NT2/D1 (cell line): ENCODE results near the gene BACH2.

Source experiments
- SUZ12 ChIP-seq: IDR thresholded peaks from 2 replicates; pipeline ENCODE4 v1.6.1; 2011; ENCODE audit not compliant: insufficient read length, insufficient read depth; ENCODE audit errors: extremely low read depth
- YY1 ChIP-seq: IDR thresholded peaks from 2 replicates; pipeline ENCODE4 v1.6.1; 2011; ENCODE audit not compliant: insufficient read length, insufficient read depth
- ZNF274 ChIP-seq: IDR thresholded peaks from 2 replicates; pipeline ENCODE4 v1.6.1; 2011; ENCODE audit warnings: mild to moderate bottlenecking, low read depth, low read length

- no peak for TF ChIP-seq ZNF274
- no peak for TF ChIP-seq YY1
- no peak for TF ChIP-seq SUZ12
These were observed 340.5 kb downstream of the BACH2 start for GRCh38 chr6:89956182-89956581.
